ENCODE data around the gene RNF152. TPM values are rescaled to one million over a fixed set of nuclear protein-coding genes. Genes with fewer than 3 reads are reported as not detected.

The RNF152 gene
- total RNA-seq, 4 donors from 2014 or later, result 19.4 to 28.7 (median 21.8) TPM

GRCh38 chr18:61851940-61852451, 40.8 kb downstream of the RNF152 start:
- Histone ChIP-seq H3K9me3 (no peaks in the 10 kb centered on the region), H3K27me3 (no peaks in the 10 kb centered on the region), H3K4me3 (replicated peaks in 1 of 3) (no peak overlapping the region), H3K36me3 (no peaks in the 10 kb centered on the region), H3K4me1 (peaks cover 13 to 15% of the 10 kb centered on the region in 2 donors), H3K27ac (no peak overlapping the region)
- TF ChIP-seq POLR2A (IDR thresholded peaks at IDR 0.05) (no peak), CTCF (IDR thresholded peaks at IDR 0.05) (no peak)
- DNase-seq, result no peak
- WGBS, 2 donors, result 71 to 78% methylated on average over 3 of the region's 3 CpGs
- intact Hi-C loops (cut with DNase I), result no loop called here

GRCh38 chr18:61851279-61851678, 41.5 kb downstream of the RNF152 start:
- Histone ChIP-seq H3K36me3 (no peaks in the 10 kb centered on the region), H3K27ac (no peak overlapping the region), H3K27me3 (no peaks in the 10 kb centered on the region), H3K9me3 (no peaks in the 10 kb centered on the region), H3K4me3 (replicated peaks in 1 of 3) (no peak overlapping the region), H3K4me1 (peaks cover 13 to 15% of the 10 kb centered on the region in 2 donors)
- intact Hi-C loops (cut with DNase I), result no loop called here
- TF ChIP-seq POLR2A (IDR thresholded peaks at IDR 0.05) (no peak), CTCF (IDR thresholded peaks at IDR 0.05) (no peak)
- DNase-seq, result no peak
- WGBS, 2 donors, result 83 to 95% methylated on average over 3 of the region's 3 CpGs

GRCh38 chr18:61850756-61851155, 42.1 kb downstream of the RNF152 start:
- intact Hi-C loops (cut with DNase I), result no loop called here
- H3K4me1 ChIP-seq, result peaks cover 13 to 15% of the 10 kb centered on the region in 2 donors
- WGBS, 2 donors, result 83 to 87% methylated on average over 3 of the region's 3 CpGs

GRCh38 chr18:61847164-61847791, 45.5 kb downstream of the RNF152 start:
- H3K9me3 ChIP-seq, result no peaks in the 10 kb centered on the region
- DNase-seq, result no peak
- H3K36me3 ChIP-seq, result no peaks in the 10 kb centered on the region
- intact Hi-C loops (cut with DNase I), result no loop called here
- H3K4me1 ChIP-seq, result peaks cover 0 to 3% of the 10 kb centered on the region in 2 donors
- no peak overlapping the region for H3K4me3 ChIP-seq (replicated peaks in 1 of 3)
- H3K27ac ChIP-seq, result no peak overlapping the region
- TF ChIP-seq POLR2A (IDR thresholded peaks at IDR 0.05) (no peak), CTCF (IDR thresholded peaks at IDR 0.05) (no peak)
- H3K27me3 ChIP-seq, result no peaks in the 10 kb centered on the region
- WGBS, 2 donors, result 87 to 88% methylated on average over 7 of the region's 7 CpGs

More at GRCh38 chr18:61850756-61851155, 42.1 kb downstream of the RNF152 start:
- H3K27me3 ChIP-seq, result no peaks in the 10 kb centered on the region
- no peak overlapping the region for H3K27ac ChIP-seq
- DNase-seq, result no peak
- TF ChIP-seq POLR2A (IDR thresholded peaks at IDR 0.05), result no peak
- no peak for TF ChIP-seq CTCF (IDR thresholded peaks at IDR 0.05)
- H3K36me3 ChIP-seq, result no peaks in the 10 kb centered on the region
- H3K9me3 ChIP-seq, result no peaks in the 10 kb centered on the region
- no peak overlapping the region for H3K4me3 ChIP-seq (replicated peaks in 1 of 3)

- intact Hi-C loops (cut with DNase I), result no loop called here
- TF ChIP-seq CTCF (IDR thresholded peaks at IDR 0.05) (no peak), POLR2A (IDR thresholded peaks at IDR 0.05) (no peak)
- Histone ChIP-seq H3K36me3 (no peaks in the 10 kb centered on the region), H3K27ac (no peak overlapping the region), H3K27me3 (no peaks in the 10 kb centered on the region), H3K4me3 (replicated peaks in 1 of 3) (no peak overlapping the region), H3K9me3 (no peaks in the 10 kb centered on the region), H3K4me1 (no peaks in the 10 kb centered on the region)
- WGBS, 2 donors, result 83 to 97% methylated on average over 7 of the region's 7 CpGs
- DNase-seq, result no peak
Measured at GRCh38 chr18:61845197-61845596, 47.6 kb downstream of the RNF152 start.

All from thyroid gland (tissue), 4 donors.